ENCODE measurements around the gene FCHSD1. TPM values are rescaled to one million over a fixed set of nuclear protein-coding genes. Genes with fewer than 3 reads are reported as not detected.

Gene FCHSD1
- total RNA-seq, 4 donors from 2014 or later = 2.4 to 27.2 (median 11.3) TPM

DNA sequence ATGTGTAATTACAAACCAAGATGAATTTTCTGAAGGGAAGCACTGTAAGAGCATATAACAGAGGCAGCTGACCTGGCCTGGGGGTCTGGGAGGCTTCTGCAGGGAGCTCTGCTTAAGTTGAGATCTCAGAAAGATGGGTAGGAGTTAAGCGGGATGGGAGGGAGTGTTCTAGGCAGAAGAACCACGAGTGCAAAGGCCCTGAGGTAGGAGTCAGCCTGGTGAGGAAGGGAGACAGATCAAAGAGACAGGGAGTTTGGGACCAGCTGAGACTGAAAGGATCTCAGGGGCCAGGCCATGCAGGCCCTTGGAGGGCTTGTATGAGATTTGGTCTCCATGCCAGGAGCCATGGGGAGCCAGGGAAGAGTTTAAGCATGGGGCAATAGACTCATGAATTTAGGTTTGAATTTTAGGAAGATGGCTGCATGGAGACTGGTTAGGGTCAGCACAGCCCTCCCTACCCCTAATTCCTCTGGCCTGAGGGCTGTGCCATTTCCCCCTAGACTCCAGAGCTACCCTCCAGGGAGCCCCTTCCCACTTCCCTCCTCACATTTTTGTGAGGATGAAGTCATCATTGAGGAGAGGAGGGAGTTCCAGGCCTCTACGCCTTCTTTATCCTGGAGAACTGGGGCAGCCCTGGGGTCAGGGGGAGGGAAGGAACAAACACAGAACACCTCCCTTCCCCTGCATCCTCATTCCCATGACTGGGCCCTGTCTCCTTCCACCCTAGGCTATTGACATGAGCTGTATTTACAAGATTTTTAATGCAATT lies 35.6 kb upstream of the FCHSD1 start:
- TF ChIP-seq, protein P1, sequence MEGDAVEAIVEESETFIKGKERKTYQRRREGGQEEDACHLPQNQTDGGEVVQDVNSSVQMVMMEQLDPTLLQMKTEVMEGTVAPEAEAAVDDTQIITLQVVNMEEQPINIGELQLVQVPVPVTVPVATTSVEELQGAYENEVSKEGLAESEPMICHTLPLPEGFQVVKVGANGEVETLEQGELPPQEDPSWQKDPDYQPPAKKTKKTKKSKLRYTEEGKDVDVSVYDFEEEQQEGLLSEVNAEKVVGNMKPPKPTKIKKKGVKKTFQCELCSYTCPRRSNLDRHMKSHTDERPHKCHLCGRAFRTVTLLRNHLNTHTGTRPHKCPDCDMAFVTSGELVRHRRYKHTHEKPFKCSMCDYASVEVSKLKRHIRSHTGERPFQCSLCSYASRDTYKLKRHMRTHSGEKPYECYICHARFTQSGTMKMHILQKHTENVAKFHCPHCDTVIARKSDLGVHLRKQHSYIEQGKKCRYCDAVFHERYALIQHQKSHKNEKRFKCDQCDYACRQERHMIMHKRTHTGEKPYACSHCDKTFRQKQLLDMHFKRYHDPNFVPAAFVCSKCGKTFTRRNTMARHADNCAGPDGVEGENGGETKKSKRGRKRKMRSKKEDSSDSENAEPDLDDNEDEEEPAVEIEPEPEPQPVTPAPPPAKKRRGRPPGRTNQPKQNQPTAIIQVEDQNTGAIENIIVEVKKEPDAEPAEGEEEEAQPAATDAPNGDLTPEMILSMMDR (IDR thresholded peaks at IDR 0.05) = no peak
- TF ChIP-seq POLR2A (IDR thresholded peaks at IDR 0.05) = no peak
- DNase-seq = no peak
- intact Hi-C loops (cut with DNase I; ENCODE audit: low total_unique reads) = no loop called here

DNA sequence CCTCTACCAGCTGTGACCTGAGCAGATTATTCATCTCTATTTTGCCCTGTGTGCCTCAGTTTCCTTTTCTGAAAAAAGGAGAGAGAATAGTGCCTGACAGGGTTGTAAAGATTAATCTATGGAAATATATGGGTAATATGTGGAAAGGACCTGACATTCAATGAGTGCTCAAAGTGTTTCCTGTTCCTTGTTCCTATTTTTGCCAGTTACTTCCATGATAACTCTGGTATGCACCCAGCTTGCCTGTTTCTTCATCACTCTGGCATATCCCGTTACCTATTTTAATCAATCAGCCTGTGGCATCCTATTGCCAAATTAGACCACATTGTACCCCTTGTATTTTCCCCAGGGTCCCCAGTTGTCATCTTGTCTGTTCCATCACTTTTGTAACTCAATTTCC lies 34.4 kb upstream of the FCHSD1 start:
- Histone ChIP-seq H3K27me3 (no peaks in the 10 kb centered on the region), H3K4me1 (no peaks in the 10 kb centered on the region), H3K27ac (no peak overlapping the region), H3K4me3 (no peak overlapping the region), H3K36me3 (no peaks in the 10 kb centered on the region), H3K9me3 (no peaks in the 10 kb centered on the region)
- DNase-seq = no peak
- no peak for TF ChIP-seq POLR2A (IDR thresholded peaks at IDR 0.05)
- TF ChIP-seq, protein P1 (IDR thresholded peaks at IDR 0.05) = no peak
- intact Hi-C loops (cut with DNase I; ENCODE audit: low total_unique reads) = no loop called here

More for the DNA sequence above, 35.6 kb upstream of the FCHSD1 start:
- Histone ChIP-seq H3K36me3 (no peaks in the 10 kb centered on the region), H3K4me1 (no peaks in the 10 kb centered on the region), H3K4me3 (no peak overlapping the region), H3K9me3 (no peaks in the 10 kb centered on the region), H3K27me3 (no peaks in the 10 kb centered on the region), H3K27ac (no peak overlapping the region)

DNA sequence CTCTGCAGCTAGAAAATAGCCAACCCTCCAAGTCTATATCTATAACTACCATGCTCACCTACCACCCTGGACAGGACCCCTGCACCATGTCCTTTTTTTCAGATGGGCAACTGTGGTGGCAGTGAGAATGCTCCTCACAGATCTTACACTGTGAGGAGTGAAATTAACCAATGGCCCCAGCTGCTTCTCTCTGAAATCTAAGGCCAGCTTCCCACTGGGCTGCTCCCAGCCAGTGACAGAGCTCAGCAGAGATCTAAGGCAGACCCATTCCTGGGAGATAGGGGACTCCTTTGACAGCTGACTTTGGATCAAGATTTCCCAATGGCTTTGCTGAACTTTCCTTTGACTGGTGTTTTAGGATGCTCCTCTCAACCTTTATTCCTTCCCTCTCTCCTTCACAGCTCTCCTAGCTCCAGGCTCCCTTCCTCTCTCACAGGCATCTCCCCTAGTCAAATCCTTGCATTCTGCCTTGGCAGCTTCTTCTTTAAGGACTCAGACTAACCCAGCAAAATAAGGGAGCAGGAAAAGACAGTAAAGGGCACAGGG lies 32.5 kb upstream of the FCHSD1 start:
- no peak overlapping the region for H3K4me3 ChIP-seq
- TF ChIP-seq POLR2A (IDR thresholded peaks at IDR 0.05) = no peak
- TF ChIP-seq, protein P1 (IDR thresholded peaks at IDR 0.05) = no peak
- no peak for DNase-seq
- no peaks in the 10 kb centered on the region for H3K4me1 ChIP-seq
- H3K27ac ChIP-seq = no peak overlapping the region
- no peaks in the 10 kb centered on the region for H3K9me3 ChIP-seq
- intact Hi-C loops (cut with DNase I; ENCODE audit: low total_unique reads) = no loop called here
- no peaks in the 10 kb centered on the region for H3K27me3 ChIP-seq
- no peaks in the 10 kb centered on the region for H3K36me3 ChIP-seq

DNA sequence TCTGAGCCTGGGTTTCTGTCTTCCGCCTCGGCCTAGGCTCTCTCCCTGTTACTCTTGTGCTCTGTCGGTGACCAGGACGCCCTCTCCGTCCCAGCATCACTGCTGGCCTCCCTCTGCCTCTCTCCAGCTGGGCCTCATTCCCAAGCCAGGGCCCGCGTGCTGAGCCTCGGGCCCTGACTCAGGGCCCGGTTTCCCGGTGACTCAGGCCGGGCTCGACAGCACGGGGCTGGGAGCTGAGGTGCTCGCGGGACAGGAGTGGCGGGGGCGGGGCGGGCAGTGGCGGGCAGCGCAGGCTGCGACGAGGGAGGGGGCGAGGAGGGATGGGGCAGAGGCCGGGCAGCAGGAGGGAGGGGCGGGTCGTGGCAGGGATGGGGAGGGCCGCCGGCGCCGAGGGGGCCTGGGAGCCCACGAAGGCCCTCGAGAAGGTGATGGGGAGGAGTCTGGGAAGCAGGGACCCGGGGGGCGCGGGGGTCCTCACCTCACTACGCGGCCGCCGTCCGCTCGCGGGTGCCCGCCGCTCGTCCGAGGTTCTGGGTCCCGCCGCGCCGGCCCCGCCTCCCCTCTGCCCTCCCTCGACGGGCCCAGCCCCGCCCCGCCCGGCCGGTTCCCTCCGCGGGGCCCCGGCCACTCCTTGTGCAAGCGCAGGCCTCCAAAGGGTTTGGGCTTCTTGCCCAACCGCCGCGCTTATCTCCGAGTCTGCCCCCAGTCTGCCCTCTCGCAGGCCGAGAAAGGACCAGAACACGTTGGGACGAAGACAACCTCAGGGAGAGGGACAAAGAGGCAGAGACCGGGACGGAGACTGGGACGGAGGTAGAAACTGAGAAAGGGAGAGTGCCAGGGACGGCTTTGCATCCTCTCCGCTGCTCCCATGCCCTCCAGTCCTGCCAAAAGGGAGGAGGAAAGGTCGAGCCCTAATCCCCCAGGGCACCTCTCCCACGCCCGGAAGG lies 30.8 kb upstream of the FCHSD1 start, which contains the start of gene ARAP3:
Gene ARAP3 (minus strand): TSS at position 536 of the 947 bp plus-strand sequence. CDS start 1,744 bp downstream, outside the sequence.
- H3K36me3 ChIP-seq = no peaks in the 10 kb centered on the region
- peak within 1 kb of the TSS; percentile 69 to 75 for H3K27ac ChIP-seq
- peak within 1 kb of the TSS; percentile 36 to 48 for H3K4me3 ChIP-seq
- TF ChIP-seq POLR2A (IDR thresholded peaks at IDR 0.05) = peak in 1 of 2 donors; percentile 38
- TF ChIP-seq, protein P1 (IDR thresholded peaks at IDR 0.05) = no peak
- no peaks in the 10 kb centered on the region for H3K4me1 ChIP-seq
- peak; percentile 83 to 85 for DNase-seq
- no peaks in the 10 kb centered on the region for H3K27me3 ChIP-seq
- intact Hi-C loops (cut with DNase I; ENCODE audit: low total_unique reads) = no loop called here
- no peaks in the 10 kb centered on the region for H3K9me3 ChIP-seq

Measured in uterus (tissue), 4 donors.